HG03175 (cell line): Measurements from ENCODE around the gene EVI5.
"Not testable (repeated sequence)": the region's sequence is repeated elsewhere in the genome, so short reads cannot be mapped to it uniquely, and the experiment has no call there.

ENCODE experiments used
- ATAC-seq: cut with Tn5 transposase; IDR thresholded peaks from one replicate; pipeline ENCODE4 v1.9.1; 2021; ENCODE audit warnings: mild to moderate bottlenecking, moderate library complexity; ENCODE audit not compliant: unreplicated experiment

EVI5 gene

DNA sequence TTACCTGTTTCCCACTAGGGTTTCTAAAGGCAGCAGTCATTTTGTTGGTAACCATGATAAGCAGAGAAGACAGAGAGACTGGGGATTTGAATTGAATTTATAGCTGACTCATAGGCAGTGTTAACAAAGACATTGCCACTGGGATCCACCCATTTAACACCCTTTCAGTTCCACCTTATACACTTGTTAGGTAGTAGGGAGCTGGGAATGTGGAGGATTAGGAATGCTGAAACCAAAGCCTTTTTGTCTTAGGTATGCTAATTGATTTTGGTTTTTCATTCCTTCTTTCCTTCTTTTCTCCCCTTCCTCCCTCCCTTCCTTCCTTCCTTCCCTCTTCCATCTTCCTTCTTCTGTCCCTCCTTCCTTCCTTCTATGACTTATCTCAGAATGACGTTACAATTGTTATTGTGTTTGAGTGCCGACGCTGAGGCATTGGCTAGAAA, 7.5 kb upstream of the EVI5 start:
- ATAC-seq, result no peak

GRCh38 chr1:92791487-92792066, 6.7 kb upstream of the EVI5 start:
- no peak for ATAC-seq

- no peak for ATAC-seq
Observed at GRCh38 chr1:92790867-92791266, 6.0 kb upstream of the EVI5 start.

DNA sequence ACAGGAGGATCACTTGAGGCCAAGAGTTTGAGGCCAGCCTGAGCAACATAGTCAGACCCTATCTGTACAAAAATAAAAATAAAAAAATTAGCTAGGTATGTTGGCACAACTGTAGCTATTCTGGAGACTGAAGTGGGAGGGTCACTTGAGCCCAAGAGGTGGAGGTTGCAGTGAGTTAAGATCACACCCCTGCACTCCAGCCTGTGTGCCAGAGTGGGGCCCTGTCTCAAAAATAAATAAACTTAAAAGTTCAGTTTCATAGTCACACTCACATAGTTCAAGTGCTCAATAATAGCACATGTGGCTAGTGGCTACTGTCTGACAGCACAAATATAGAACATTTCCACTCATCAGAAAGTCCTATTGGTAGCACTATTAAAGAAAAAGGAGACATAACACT, 5.2 kb upstream of the EVI5 start:
- no peak for ATAC-seq

DNA sequence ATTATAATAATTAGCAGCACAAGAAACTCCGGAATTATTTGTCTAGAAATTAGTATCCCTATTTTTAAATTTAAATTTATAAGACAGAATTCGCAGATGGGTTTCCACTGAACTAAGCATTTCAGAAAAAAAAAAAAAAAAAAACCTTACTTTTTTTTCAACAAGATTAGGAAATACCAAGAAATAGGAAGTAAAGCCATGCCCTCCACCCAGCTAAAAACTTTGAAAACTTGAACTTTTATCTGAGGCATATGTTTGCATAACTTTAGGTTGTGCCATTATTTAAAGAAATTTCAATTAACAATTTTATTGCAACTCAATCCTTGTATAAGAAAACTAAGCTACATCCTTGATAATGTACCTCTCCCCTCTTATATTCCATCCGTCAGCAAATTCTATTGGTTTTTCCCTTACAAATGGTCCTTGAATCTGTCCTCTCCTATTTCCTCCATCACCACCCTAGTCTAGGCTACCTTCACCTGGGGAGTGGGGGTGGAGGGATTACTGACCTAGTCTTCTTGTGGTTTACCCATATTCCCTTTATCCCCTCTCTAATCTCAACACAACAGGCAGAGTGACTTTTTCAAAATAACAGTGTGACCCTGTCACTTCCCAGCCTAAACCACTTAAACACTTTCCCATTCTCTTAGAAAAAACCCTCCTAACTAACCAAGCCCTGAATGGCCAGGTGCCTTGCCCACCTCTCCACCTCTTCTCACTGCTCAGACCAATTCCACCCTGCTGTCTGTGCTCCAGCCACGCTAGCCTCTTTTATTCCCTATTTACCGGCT, 1.4 kb upstream of the EVI5 start:
- no peak for ATAC-seq

DNA sequence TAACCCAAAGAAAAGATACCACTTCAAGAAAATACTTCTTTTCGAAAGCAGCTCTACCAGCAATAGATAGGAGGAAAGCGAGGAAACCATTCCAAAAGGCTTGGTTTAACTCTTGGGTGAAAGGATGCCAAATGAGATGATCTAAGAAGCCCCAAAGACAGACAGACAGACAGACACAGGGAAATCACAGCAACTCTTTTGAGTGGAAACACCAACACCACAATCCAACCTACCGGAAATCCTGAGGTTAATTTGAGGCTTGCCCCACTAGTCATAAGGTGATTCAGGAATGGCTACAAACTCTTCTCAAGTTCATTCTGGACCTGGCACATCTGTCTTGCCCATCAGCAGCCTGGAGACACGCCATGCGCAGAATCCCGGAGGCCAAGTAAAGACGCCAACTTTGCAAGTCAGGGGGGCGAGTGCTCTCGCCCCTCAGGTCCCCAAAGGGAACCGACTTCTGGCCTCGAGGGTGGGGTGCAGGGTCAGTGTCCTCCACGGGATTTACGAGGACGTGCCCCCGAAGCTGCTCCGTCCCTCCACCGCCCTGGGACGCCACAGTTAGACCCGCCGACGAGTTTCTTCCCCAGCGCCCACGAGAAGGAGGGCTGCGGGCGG, 778 bp downstream of the EVI5 start:
- no peak for ATAC-seq

GRCh38 chr1:92783550-92783949, 1.4 kb downstream of the EVI5 start:
- ATAC-seq, result not testable (repeated sequence)

DNA sequence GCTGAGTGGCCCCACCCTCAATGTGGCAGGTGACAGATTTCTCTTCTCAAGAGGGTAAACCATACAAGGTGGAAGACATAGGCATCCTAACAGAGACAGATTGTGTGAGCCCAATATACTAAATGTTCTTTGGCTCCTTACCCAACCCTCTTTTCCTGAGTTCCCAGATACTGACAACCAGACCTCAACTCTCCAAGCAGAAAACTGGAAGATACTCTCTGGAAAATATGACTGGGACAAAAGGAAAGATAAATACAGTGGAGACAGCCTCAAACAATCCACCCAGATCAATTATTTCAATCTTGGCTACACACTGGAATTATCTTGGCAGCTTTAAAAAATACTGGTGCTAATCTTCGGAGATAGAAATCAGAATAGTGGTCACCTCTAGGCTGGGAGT, 6.5 kb downstream of the EVI5 start:
- no peak for ATAC-seq

- no peak for ATAC-seq
Observed at GRCh38 chr1:92774407-92774806, 10.5 kb downstream of the EVI5 start.

- not testable (repeated sequence) for ATAC-seq
Observed at GRCh38 chr1:92773749-92774148, 11.2 kb downstream of the EVI5 start.

DNA sequence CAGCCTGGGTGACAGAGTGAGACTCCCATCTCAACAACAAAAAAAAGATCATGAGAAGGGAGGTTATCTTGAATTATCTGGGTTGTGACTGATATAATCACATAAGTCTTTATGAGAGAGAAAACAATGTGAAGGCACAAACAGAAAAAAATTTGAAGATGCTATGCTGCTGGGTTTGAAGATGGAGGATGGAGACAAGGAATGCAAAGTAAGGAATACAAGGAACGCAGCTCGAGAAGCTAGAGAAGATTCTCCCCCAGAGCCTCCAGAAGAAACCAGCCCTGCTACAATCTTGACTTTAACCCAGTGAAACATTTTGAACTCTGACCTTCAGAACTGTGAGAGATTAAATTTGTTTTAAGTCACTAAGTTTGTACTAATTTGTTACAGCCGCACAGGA, 15.1 kb downstream of the EVI5 start:
- ATAC-seq, result no peak

GRCh38 chr1:92768915-92769314, 16.0 kb downstream of the EVI5 start:
- ATAC-seq, result no peak

GRCh38 chr1:92768296-92768695, 16.6 kb downstream of the EVI5 start:
- ATAC-seq, result no peak

GRCh38 chr1:92764116-92764515, 20.8 kb downstream of the EVI5 start:
- no peak for ATAC-seq

DNA sequence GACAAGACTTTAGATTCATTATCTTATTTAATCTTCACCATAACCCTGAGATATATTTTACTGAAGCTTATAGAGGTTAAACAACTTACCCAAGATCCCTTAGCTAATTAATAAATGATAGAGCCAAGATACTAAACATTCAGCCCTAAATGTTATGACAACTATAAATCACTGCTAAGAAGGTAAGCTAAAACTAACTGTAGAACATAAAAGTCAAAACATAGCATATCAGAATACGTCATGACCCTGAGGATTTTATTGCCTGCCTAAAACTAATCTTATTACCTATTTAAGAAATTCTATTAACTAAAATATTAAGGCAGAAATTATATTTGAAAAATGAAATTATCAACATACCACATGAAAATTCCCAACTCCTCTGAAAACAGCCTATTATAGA, 22.6 kb downstream of the EVI5 start:
- no peak for ATAC-seq

DNA sequence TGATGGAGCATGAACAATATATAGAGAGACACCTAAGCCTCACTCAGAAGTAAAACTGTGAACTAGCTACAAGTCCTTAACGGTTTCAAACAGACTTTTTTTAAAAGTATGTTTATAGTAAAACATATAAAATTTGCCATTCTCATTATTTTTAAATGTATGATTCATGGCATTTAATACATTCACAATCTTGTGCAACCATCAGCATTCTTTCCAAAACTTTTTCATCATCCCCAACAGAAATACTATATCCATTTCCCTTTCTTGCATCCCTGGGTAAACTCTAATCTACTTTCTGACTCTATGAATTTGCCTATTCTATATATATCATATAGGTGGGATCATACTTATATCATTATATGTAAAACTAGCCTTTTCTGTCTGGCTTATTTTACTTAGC, 25.5 kb downstream of the EVI5 start:
- no peak for ATAC-seq

- no peak for ATAC-seq
Observed at GRCh38 chr1:92756537-92756936, 28.4 kb downstream of the EVI5 start.

GRCh38 chr1:92755541-92756461, 29.1 kb downstream of the EVI5 start:
- no peak for ATAC-seq

GRCh38 chr1:92754719-92755050, 30.2 kb downstream of the EVI5 start:
- ATAC-seq, result no peak

DNA sequence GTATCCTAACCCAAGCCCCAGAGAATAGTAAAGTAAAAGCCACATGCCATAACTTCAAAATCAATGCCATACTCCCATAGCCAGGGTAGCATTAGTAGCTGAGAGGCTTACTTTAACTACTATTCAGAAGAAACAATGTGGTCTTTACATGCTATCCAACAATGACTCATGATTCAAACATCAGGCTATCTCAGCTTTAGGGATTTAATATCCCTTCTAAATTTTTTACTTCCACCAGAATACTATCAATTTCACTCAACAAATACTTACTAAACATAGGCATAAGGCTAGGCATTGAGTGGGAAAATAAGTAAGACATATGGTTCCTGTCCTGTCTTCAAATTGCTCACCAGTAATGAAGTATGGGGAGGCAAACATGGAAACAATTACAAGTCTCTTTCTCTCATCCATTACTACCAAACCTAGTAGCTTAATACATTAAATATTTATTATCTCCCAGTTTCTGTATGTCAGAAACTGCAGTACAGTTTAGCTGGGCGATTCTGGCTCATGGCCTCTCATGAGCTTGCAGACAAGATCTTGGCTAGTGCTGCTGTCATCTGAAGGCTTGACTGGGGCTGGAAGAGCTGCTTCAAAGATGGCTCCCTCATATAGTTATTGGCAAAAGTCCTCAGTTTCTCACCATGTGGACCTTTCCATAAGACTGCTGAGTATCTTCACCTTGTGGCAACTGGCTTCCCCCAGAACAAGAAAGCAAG, 30.7 kb downstream of the EVI5 start:
- ATAC-seq, result no peak

DNA sequence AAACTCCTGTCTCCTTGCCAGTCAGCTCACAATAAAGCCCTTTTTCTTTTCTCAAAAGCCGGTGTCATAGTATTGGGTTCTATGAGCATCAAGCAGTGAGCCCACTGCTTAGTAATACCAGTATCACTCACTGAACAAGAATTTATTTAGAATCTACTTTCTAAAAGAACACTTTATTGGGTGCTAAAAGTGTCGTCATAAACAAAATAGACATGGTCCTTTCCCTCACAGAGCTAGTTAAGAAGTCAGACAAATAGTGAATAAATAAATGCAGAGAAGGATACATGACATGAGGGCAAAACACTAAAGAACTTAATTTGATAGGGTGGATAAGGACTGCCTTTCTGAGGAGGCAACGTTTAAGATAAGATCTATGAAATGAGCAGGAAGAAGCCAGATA, 32.2 kb downstream of the EVI5 start:
- no peak for ATAC-seq
